ENCODE measurements around the gene GRID1.

- TF ChIP-seq CTCF (IDR thresholded peaks at IDR 0.05) (peak; percentile 96), ZFX (IDR thresholded peaks at IDR 0.05; ENCODE audit: borderline replicate concordance) (no peak)
Observed at GRCh38 chr10:86399879-86400704, 33.5 kb upstream of the GRID1 start.

Data from 22Rv1 (cell line).